KMS-11 (cell line): ENCODE data around the gene SYT1.

Source experiments
- H2AFZ ChIP-seq: fragments of 200-600 bp; sonication (generic); 2 replicates; pipeline ENCODE4 v1.6.1; 2016; ENCODE audit warnings: antibody characterized with exemption, mixed run types, low read depth
- H3K27ac ChIP-seq: fragments of 200-600 bp; sonication (generic); 2 replicates; pipeline ENCODE4 v1.6.1; 2016; ENCODE audit warnings: mild to moderate bottlenecking, mixed run types
- H3K27me3 ChIP-seq: fragments of 200-600 bp; sonication (generic); 2 replicates; pipeline ENCODE4 v1.6.1; 2017; ENCODE audit warnings: mild to moderate bottlenecking, low read depth, mixed run types, moderate library complexity; ENCODE audit not compliant: insufficient read depth
- H3K36me3 ChIP-seq: fragments of 200-600 bp; sonication (generic); 2 replicates; pipeline ENCODE4 v1.6.1; 2017; ENCODE audit warnings: mild to moderate bottlenecking, mixed run types; ENCODE audit not compliant: insufficient read depth
- H3K4me1 ChIP-seq: fragments of 200-600 bp; sonication (generic); 2 replicates; pipeline ENCODE4 v1.6.1; 2016; ENCODE audit warnings: mild to moderate bottlenecking, low read depth, mixed run types; ENCODE audit not compliant: poor library complexity, severe bottlenecking
- H3K4me2 ChIP-seq: fragments of 200-600 bp; sonication (generic); 2 replicates; pipeline ENCODE4 v1.7.0; 2016; ENCODE audit warnings: mild to moderate bottlenecking, mixed run types
- H3K4me3 ChIP-seq: fragments of 200-600 bp; sonication (generic); IDR thresholded peaks from 2 replicates; pipeline ENCODE4 v1.6.1; 2017; ENCODE audit warnings: low read depth, low read length, mixed read lengths; ENCODE audit not compliant: insufficient read depth
- H3K79me2 ChIP-seq: fragments of 200-600 bp; sonication (generic); 2 replicates; pipeline ENCODE4 v1.6.1; 2016; ENCODE audit warnings: low read depth, mixed run types; ENCODE audit not compliant: insufficient read depth
- H3K9ac ChIP-seq: fragments of 200-600 bp; sonication (generic); 2 replicates; pipeline ENCODE4 v1.6.1; 2016; ENCODE audit warnings: mild to moderate bottlenecking, mixed run types
- H4K20me1 ChIP-seq: fragments of 200-600 bp; sonication (generic); 2 replicates; pipeline ENCODE4 v1.6.1; 2016; ENCODE audit warnings: mild to moderate bottlenecking, mixed run types; ENCODE audit not compliant: insufficient read depth
- CTCF ChIP-seq: fragments of 200-600 bp; sonication (generic); conservative IDR thresholded peaks from 2 replicates; pipeline ENCODE4 v1.6.1; 2017; ENCODE audit warnings: low read depth, mild to moderate bottlenecking, antibody characterized with exemption, low read length, moderate library complexity, mixed read lengths

SYT1 gene

GRCh38 chr12:79250186-79250585 is 385.6 kb downstream of the SYT1 start:
- no peak overlapping the region for H3K9ac ChIP-seq
- no peak for TF ChIP-seq CTCF
- no peak overlapping the region for H3K27ac ChIP-seq
- no peaks in the 10 kb centered on the region for H4K20me1 ChIP-seq
- no peak overlapping the region for H3K4me3 ChIP-seq
- no peak overlapping the region for H2AFZ ChIP-seq
- no peaks in the 10 kb centered on the region for H3K79me2 ChIP-seq
- H3K36me3 ChIP-seq, result no peaks in the 10 kb centered on the region
- H3K4me1 ChIP-seq, result peaks cover 38% of the 10 kb centered on the region
- no peaks in the 10 kb centered on the region for H3K27me3 ChIP-seq
- no peak overlapping the region for H3K4me2 ChIP-seq

DNA sequence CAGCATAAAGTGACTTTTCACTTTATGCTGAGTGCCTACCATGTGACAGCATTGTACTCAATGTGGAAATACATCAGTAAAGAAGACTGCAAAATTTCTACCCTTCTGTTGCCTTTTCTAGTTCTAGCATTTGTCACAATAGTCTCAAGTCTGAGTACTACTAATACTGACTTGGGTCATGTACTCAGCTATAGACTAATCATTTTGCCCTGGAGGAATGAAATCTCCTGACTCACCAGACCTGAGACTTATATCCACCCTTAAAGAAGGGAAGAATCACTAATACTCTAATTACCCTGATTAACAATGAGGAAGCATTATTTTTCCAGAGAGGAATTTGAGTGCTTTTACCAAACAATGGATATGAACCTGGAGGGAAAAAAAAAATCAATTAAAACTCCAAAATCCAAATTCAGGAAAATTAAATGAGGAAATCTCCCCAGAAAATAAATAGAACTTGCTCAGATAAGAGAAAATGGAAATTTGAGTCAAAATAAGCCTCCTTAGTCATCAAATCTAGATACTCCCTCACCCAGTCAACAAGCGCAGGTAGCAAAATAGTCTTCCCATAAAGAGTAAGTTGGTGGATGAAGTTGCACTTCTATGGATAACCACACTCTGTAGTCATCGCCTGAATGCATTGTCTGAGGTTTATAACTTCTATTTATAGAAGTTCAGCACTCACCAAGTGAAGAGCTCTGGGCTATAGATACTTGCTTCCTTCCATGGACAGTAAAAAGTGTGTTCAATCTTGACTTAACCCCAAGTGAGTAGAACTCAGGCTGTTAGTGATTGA is 386.6 kb downstream of the SYT1 start:
- Histone ChIP-seq H3K27ac (no peak overlapping the region), H3K36me3 (no peaks in the 10 kb centered on the region), H3K79me2 (no peaks in the 10 kb centered on the region), H2AFZ (no peak overlapping the region), H3K4me3 (no peak overlapping the region), H3K9ac (no peak overlapping the region), H4K20me1 (no peaks in the 10 kb centered on the region), H3K4me2 (no peak overlapping the region), H3K4me1 (peaks cover 48% of the 10 kb centered on the region), H3K27me3 (no peaks in the 10 kb centered on the region)
- no peak for TF ChIP-seq CTCF

DNA sequence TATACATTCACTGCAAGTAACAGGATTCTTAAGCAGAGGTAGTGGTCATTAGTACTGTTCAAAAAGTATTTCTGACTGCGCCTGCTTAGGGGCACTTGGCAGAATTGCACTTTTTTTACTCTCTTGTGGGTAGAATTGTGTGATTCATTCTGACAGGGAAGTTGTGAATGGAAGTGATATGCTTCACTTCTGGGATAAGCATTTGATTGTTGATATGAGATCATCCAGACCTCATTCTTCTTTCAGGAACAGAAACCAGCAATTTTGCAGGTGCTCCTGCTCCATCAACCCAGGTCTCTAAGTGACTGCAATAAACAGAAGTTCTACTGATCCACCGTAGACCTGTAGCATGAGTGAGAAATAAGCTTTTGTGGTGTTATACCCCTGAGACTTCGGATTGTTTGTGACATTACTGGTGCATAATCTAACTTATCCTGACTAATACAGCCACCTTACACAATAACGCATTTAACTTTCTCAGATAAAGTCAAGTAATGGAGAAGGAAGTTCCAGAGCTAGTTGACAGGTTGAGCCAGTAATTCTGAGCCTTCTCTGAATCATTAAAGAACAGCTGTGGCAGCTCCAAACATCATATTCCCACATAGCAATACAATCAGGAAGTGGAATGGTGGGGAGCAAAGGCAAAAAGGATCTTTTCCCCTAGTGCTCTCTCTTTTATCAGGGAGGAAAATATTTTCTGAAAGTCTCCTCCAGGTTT is 387.9 kb downstream of the SYT1 start:
- TF ChIP-seq CTCF, result no peak
- Histone ChIP-seq H3K4me3 (no peak overlapping the region), H3K9ac (no peak overlapping the region), H2AFZ (no peak overlapping the region), H3K36me3 (no peaks in the 10 kb centered on the region), H3K27me3 (no peaks in the 10 kb centered on the region), H4K20me1 (no peaks in the 10 kb centered on the region), H3K4me2 (no peak overlapping the region), H3K4me1 (peaks cover 56% of the 10 kb centered on the region), H3K79me2 (no peaks in the 10 kb centered on the region), H3K27ac (no peak overlapping the region)

DNA sequence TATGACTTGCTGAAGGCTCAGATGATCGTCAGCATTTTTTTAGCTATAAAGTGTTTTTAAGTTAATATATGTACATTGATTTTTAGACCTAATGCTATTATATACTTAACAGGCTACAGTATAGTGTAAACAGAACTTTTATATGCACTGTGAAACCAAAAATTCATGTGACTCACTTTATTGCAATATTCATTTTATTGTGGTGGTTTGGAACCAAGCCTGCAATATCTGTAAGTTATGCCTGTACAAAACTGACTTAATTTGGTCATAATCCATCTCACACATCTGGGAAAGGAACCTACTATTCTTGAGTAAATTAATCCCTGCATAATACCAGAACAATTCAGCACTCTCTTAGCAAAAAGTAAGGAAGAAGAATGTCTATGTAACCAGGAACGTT is 390.7 kb downstream of the SYT1 start:
- Histone ChIP-seq H3K27ac (peak overlapping the region; percentile 43; the same call in 1 of the 2 replicates), H3K36me3 (no peaks in the 10 kb centered on the region)
- TF ChIP-seq CTCF, result no peak

More for the DNA sequence above, 390.7 kb downstream of the SYT1 start:
- Histone ChIP-seq H3K79me2 (no peaks in the 10 kb centered on the region), H2AFZ (no peak overlapping the region), H4K20me1 (no peaks in the 10 kb centered on the region), H3K4me2 (peak overlapping the region; percentile 36), H3K9ac (no peak overlapping the region), H3K4me1 (peaks cover 56% of the 10 kb centered on the region), H3K4me3 (no peak overlapping the region), H3K27me3 (no peaks in the 10 kb centered on the region)
